ENCODE measurements around the gene EXOSC7. TPM values are rescaled to one million over a fixed set of nuclear protein-coding genes. Genes with fewer than 3 reads are reported as not detected.
A peak's percentile ranks its signal among the peaks of the same experiment; 100 is the strongest.

EXOSC7 gene
- total RNA-seq, 1 experiment from 2014 or later: 70.9 TPM

DNA sequence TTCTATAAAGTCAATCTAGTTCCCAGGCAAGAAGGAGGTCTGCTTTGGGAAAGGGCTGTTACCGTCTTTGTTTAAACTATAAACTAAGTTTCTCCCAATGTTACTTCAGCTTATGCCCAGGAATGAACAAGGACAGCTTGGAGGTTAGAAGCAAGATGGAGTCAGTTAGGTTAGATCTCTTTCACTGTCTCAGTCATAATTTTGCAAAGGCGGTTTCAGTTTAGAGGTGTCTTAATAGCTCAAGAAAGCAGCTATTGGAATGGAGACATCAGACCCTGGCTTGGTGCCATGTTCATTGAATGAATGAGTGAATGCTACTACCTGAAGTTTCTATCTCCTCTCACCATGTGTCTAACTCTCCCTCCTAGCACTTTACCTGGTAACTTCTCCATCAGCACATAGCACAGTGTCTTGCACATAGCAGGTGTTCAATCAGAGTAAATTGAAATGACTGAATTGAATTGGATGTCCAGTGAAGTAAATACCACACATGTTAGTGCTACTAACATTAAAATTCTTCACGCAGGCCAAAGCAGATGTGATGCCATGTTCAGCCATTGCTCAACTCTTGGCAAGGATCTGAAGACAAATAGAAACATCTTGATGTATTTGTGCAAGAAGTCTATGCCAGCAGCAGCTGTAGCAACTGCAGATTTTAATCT is 78.3 kb downstream of the EXOSC7 start:
- BruUV-seq (replicated peaks): no TSS peak
- ChIA-PET CTCF (interaction anchor here (1.6 kb wide), 1 partner anchor 12 kb away, joined by 7 read pairs; no protein-coding TSS in a partner anchor), POLR2A (no interaction called here)
- no peaks in the 10 kb centered on the region for H3K36me3 ChIP-seq (ENCODE audit: control insufficient read depth, insufficient read depth, low read length)
- Mint-ChIP-seq H3K4me3 (ENCODE audit: unreplicated experiment) (no peak overlapping the region), H3K27me3 (ENCODE audit: insufficient read depth, unreplicated experiment) (peaks cover 4% of the 10 kb centered on the region), H3K27ac (ENCODE audit: unreplicated experiment) (no peak overlapping the region), H3K9me3 (ENCODE audit: unreplicated experiment) (no peaks in the 10 kb centered on the region), H3K36me3 (ENCODE audit: insufficient read depth, unreplicated experiment) (no peaks in the 10 kb centered on the region), H3K4me1 (ENCODE audit: low read depth, unreplicated experiment) (no peaks in the 10 kb centered on the region)
- H3K4me1 ChIP-seq: peaks cover 9% of the 10 kb centered on the region; the same call in 1 of the 2 replicates
- no peak for DNase-seq
- no peak for TF ChIP-seq CTCF (IDR thresholded peaks at IDR 0.05; ENCODE audit: insufficient read depth in 1 of 2, low read depth in 1 of 2, low read length in 1 of 2, severe bottlenecking in 1 of 2, unreplicated experiment in 1 of 2)
- H3K4me3 ChIP-seq (ENCODE audit: low read depth, low read length): no peak overlapping the region
- H3K9me3 ChIP-seq: no peaks in the 10 kb centered on the region
- no peaks in the 10 kb centered on the region for H3K27me3 ChIP-seq (replicated peaks; ENCODE audit: control insufficient read depth, insufficient read depth, low read length)
- intact Hi-C loops (cut with micrococcal nuclease; ENCODE audit: unreplicated experiment): no loop called here

DNA sequence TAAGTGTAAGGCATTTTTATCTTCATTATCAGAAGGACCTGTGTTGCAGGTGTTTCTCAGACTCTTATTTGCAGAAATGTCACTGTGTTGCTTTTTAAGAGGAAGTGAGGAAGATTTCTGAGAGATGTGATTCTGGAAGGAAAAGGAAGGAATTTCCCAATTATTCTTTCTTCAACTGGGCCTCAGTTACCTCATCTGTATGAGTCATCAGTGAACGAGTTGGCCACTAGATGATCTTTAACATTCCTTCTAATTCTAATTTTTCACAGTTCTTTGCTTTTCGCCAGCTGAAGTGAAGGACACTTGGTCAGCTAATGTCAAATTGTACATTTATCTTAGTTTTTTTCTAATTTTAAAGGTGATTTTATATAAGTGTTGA is 79.0 kb downstream of the EXOSC7 start:
- no peaks in the 10 kb centered on the region for H3K27me3 Mint-ChIP-seq (ENCODE audit: insufficient read depth, unreplicated experiment)
- no peak overlapping the region for H3K4me3 ChIP-seq (ENCODE audit: low read depth, low read length)
- H3K9me3 Mint-ChIP-seq (ENCODE audit: unreplicated experiment): no peaks in the 10 kb centered on the region
- no peak for TF ChIP-seq CTCF (IDR thresholded peaks at IDR 0.05; ENCODE audit: insufficient read depth in 1 of 2, low read depth in 1 of 2, low read length in 1 of 2, severe bottlenecking in 1 of 2, unreplicated experiment in 1 of 2)
- no peak for DNase-seq
- ChIA-PET CTCF (interaction anchor here (0.6 to 1.6 kb wide), 10 partner anchors 10 to 185 kb away, joined by 3 to 13 read pairs (median 5); no protein-coding TSS in a partner anchor), POLR2A (interaction anchor here (0.6 kb wide), 1 partner anchor 10 kb away, joined by 8 read pairs; no protein-coding TSS in a partner anchor)
- H3K4me3 Mint-ChIP-seq (ENCODE audit: unreplicated experiment): no peak overlapping the region
- no peaks in the 10 kb centered on the region for H3K36me3 ChIP-seq (ENCODE audit: control insufficient read depth, insufficient read depth, low read length)
- peaks cover 9% of the 10 kb centered on the region; the same call in 1 of the 2 replicates for H3K4me1 ChIP-seq
- no peak overlapping the region for H3K27ac Mint-ChIP-seq (ENCODE audit: unreplicated experiment)
- no peaks in the 10 kb centered on the region for H3K27me3 ChIP-seq (replicated peaks; ENCODE audit: control insufficient read depth, insufficient read depth, low read length)
- no peaks in the 10 kb centered on the region for H3K36me3 Mint-ChIP-seq (ENCODE audit: insufficient read depth, unreplicated experiment)
- intact Hi-C loops (cut with micrococcal nuclease; ENCODE audit: unreplicated experiment): loop anchor here (1.0 to 5.0 kb wide), 2 partner anchors 18 to 157 kb away; no protein-coding TSS in a partner anchor
- H3K4me1 Mint-ChIP-seq (ENCODE audit: low read depth, unreplicated experiment): no peaks in the 10 kb centered on the region
- H3K9me3 ChIP-seq: no peaks in the 10 kb centered on the region
- no TSS peak for BruUV-seq (replicated peaks)

GRCh38 chr3:45055411-45056143 is 79.5 kb downstream of the EXOSC7 start:
- POLR2A ChIA-PET: interaction anchor here (0.6 kb wide), 1 partner anchor 10 kb away, joined by 8 read pairs; no protein-coding TSS in a partner anchor
- no TSS peak for BruUV-seq (replicated peaks)
- TF ChIP-seq CTCF (IDR thresholded peaks at IDR 0.05; ENCODE audit: insufficient read depth in 1 of 2, low read depth in 1 of 2, low read length in 1 of 2, severe bottlenecking in 1 of 2, unreplicated experiment in 1 of 2): peak; percentile 40 to 48
- Histone ChIP-seq H3K27me3 (replicated peaks; ENCODE audit: control insufficient read depth, insufficient read depth, low read length) (no peaks in the 10 kb centered on the region), H3K4me1 (peaks cover 9% of the 10 kb centered on the region; the same call in 1 of the 2 replicates), H3K4me3 (ENCODE audit: low read depth, low read length) (no peak overlapping the region), H3K9me3 (no peaks in the 10 kb centered on the region), H3K36me3 (ENCODE audit: control insufficient read depth, insufficient read depth, low read length) (no peaks in the 10 kb centered on the region)
- H3K27ac Mint-ChIP-seq (ENCODE audit: unreplicated experiment): no peak overlapping the region
- CTCF ChIA-PET: interaction anchor here (0.6 to 1.6 kb wide), 10 partner anchors 10 to 185 kb away, joined by 3 to 13 read pairs (median 5); no protein-coding TSS in a partner anchor
- H3K9me3 Mint-ChIP-seq (ENCODE audit: unreplicated experiment): no peaks in the 10 kb centered on the region
- intact Hi-C loops (cut with micrococcal nuclease; ENCODE audit: unreplicated experiment): loop anchor here (1.0 to 5.0 kb wide), 2 partner anchors 18 to 157 kb away; no protein-coding TSS in a partner anchor
- no peaks in the 10 kb centered on the region for H3K36me3 Mint-ChIP-seq (ENCODE audit: insufficient read depth, unreplicated experiment)
- no peaks in the 10 kb centered on the region for H3K4me1 Mint-ChIP-seq (ENCODE audit: low read depth, unreplicated experiment)
- H3K4me3 Mint-ChIP-seq (ENCODE audit: unreplicated experiment): no peak overlapping the region
- DNase-seq: peak; percentile 56 to 59
- H3K27me3 Mint-ChIP-seq (ENCODE audit: insufficient read depth, unreplicated experiment): no peaks in the 10 kb centered on the region

All from Caco-2 (cell line).